Heart right ventricle (tissue), 16 donors: ENCODE measurements around the gene ANKRD13C. TPM values are rescaled to one million over a fixed set of nuclear protein-coding genes. Genes with fewer than 3 reads are reported as not detected.

ENCODE experiments used
- ATAC-seq, 8 donors: fragments of 200-7000 bp; cut with Tn5 transposase; one replicate each; pipeline ENCODE4 v1.9.1; 2020; ENCODE audit warnings: mild to moderate bottlenecking in 8 of 8, moderate library complexity in 8 of 8, moderate number of reproducible peaks in 1 of 8
- DNase-seq, 2 donors: peaks; one replicate each; pipeline ENCODE4 v3.0.0-alpha.2; 2020
- H3K27ac ChIP-seq, 10 donors: fragments of 200-600 bp; sonication (generic) in 2 of 10; one replicate each; pipeline versions ENCODE4 v1.5.0 to v1.8.0; 2020 to 2022; ENCODE audit warnings: mild to moderate bottlenecking in 3 of 10
- H3K27me3 ChIP-seq, 7 donors: fragments of 200-600 bp; one replicate each; pipeline ENCODE4 v1.8.0; 2021 to 2022; ENCODE audit warnings: mild to moderate bottlenecking in 2 of 7
- H3K36me3 ChIP-seq, 9 donors: fragments of 200-600 bp; sonication (generic) in 1 of 9; one replicate each; pipeline versions ENCODE4 v1.5.0 to v1.8.0; 2020 to 2022; ENCODE audit warnings: mild to moderate bottlenecking in 2 of 9
- H3K4me1 ChIP-seq, 9 donors: fragments of 200-600 bp; sonication (generic) in 1 of 9; one replicate each; pipeline versions ENCODE4 v1.5.0 to v1.8.0; 2020 to 2022; ENCODE audit warnings: mild to moderate bottlenecking in 4 of 9
- H3K4me3 ChIP-seq, 10 donors: fragments of 200-600 bp; sonication (generic) in 2 of 10; one replicate each; pipeline versions ENCODE4 v1.5.0 to v1.8.0; 2020 to 2022; ENCODE audit warnings: mild to moderate bottlenecking in 7 of 10, moderate library complexity in 2 of 10
- H3K9me3 ChIP-seq, 11 donors: fragments of 200-600 bp in 10 of 11; sonication (generic) in 2 of 11; one replicate each; pipeline versions ENCODE4 v1.5.0 to v1.8.0; 2013 to 2022; ENCODE audit warnings: mild to moderate bottlenecking in 2 of 11, control low read depth in 1 of 11, moderate library complexity in 1 of 11
- WGBS, 2 donors: extraction: QIAGEN DNeasy Blood & Tissue Kit; methylation state at CpG; one replicate each; pipeline ENCODE4 v1.1.7; 2013; ENCODE audit warnings: inconsistent platforms in 1 of 2; 5-methylcytosine and 5-hydroxymethylcytosine counted together
- intact Hi-C, 10 donors: fragments of 100-400 bp; cut with DNase I; formaldehyde crosslinking; loops; one replicate each; pipeline versions ENCODE4 v1.11.1 to v1.14.2; 2022
- polyA plus RNA-seq, 2 donors: library from polyadenylated mRNA; stranded (reverse); fragments of 200-250 nt; gene quantifications; one replicate each; pipeline ENCODE4 v1.2.3, GENCODE V29; 2013
- total RNA-seq, 10 donors: library from RNA; stranded (reverse); fragmentation: NEBNext Ultra II Directional in 3 of 10; extraction: Animal tissue kit (Norgen Biotek cat#: 25700) in 3 of 10; gene quantifications; one replicate each; pipeline versions ENCODE4 v1.2.1 to v1.2.4, GENCODE V29; 2021 to 2023
- TF ChIP-seq, protein P1 (sequence below), 9 donors: fragments of 200-600 bp; sonication (generic) in 2 of 9; IDR thresholded peaks; one replicate each; pipeline versions ENCODE4 v1.5.0 to v1.8.0; 2021 to 2022; ENCODE audit warnings: antibody characterized with exemption in 9 of 9, mild to moderate bottlenecking in 5 of 9, moderate library complexity in 1 of 9
- donor health status: Arrhythmogenic right ventricular cardiomyopathy.
- donor health status: ischemic (EF 13 %, LVEDD 7.1; RV severe dilation, severe dysfunction).
- donor health status: healthy with polysubstance abuse.
- donor health status: DM: no; HTN: yes; CAD: no.
- donor health status: DM: no; HTN: no; CAD: no.
- donor health status: ischemic (EF 25% LVEDD 6.9; RV normal size, moderate dysfunction).
- donor health status: ischemic (EF 25% LVEDD 5.7; RV mildly dilated, moderate dysfunction).
- donor health status: healthy.
- donor health status: DM: yes; HTN: yes; CAD: no.
- donor health status: Ischemic cardiomyopathy.
- donor health status: ischemic (EF 35%, LVEDD 5.7; RV mildly dilated, moderate dysfunction).
- donor health status: nonischemic (EF 11% LVEDD 7.7; RV severe dilation, severe dysfunction).
- donor health status: DM: yes; HTN: yes; CAD: no.
- donor health status: PGD.
- donor health status: ischemic (EF 29% LVEDD 5.4; RV normal size, mild dysfunction).
- donor health status: nonischemic (EF 23%, LVEDD 6.1; RV moderate dilation, normal function).

The ANKRD13C gene
- total and polyA plus RNA-seq, 12 donors = 5.5 to 12.5 (median 10.1) TPM

DNA sequence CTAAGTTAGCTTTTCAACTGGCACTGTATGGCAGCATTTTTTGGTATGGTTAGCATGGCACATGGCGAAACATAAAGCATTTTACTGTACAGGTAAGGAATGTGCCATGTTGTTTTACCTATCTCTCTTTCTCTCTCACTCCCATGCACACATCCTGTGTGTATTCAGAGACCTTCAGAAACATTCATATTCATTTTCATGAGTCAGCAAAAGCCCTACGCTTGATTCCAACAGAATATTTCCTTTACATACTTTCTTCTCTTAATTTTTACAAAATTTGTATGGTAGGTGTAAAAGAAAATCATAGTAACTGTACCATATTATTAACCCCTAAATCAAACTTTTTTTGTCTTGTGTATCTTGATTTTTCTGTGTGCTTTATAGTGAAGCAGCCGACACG, 123.0 kb downstream of the ANKRD13C start:
- Histone ChIP-seq H3K9me3 (no peaks in the 10 kb centered on the region), H3K27me3 (no peaks in the 10 kb centered on the region), H3K27ac (no peak overlapping the region), H3K4me1 (peaks cover 0 to 26% (median 17%) of the 10 kb centered on the region in 9 donors), H3K4me3 (no peak overlapping the region), H3K36me3 (peaks cover 0 to 100% (median 67%) of the 10 kb centered on the region in 9 donors)
- DNase-seq (no peak), ATAC-seq (no peak)
- TF ChIP-seq, protein P1, sequence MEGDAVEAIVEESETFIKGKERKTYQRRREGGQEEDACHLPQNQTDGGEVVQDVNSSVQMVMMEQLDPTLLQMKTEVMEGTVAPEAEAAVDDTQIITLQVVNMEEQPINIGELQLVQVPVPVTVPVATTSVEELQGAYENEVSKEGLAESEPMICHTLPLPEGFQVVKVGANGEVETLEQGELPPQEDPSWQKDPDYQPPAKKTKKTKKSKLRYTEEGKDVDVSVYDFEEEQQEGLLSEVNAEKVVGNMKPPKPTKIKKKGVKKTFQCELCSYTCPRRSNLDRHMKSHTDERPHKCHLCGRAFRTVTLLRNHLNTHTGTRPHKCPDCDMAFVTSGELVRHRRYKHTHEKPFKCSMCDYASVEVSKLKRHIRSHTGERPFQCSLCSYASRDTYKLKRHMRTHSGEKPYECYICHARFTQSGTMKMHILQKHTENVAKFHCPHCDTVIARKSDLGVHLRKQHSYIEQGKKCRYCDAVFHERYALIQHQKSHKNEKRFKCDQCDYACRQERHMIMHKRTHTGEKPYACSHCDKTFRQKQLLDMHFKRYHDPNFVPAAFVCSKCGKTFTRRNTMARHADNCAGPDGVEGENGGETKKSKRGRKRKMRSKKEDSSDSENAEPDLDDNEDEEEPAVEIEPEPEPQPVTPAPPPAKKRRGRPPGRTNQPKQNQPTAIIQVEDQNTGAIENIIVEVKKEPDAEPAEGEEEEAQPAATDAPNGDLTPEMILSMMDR (IDR thresholded peaks at IDR 0.05) = no peak
- whole genome bisulfite sequencing, 2 donors = 96 to 99% methylated on average over 4 of the region's 4 CpGs
- intact Hi-C loops = no loop called here

DNA sequence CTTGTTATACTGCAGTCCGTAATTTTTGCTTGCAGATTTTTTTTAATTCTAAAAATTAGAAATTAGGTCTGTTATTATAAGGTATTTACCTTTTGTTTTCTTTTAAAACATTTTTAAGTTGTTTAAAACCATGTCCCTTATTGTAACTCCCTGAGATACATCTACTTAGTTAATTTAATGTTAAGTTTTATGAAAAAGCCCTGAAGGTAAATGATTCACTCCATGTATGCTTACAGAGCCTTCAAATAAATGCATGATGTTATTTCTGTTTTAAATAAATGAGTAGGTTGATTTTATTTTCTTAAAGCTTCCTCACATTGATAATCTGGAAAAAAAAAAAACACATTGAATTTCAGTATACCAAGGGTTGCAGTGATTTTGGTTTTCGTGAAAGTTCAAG, 125.9 kb downstream of the ANKRD13C start:
- ATAC-seq = no peak
- Histone ChIP-seq H3K27me3 (no peaks in the 10 kb centered on the region), H3K36me3 (peaks cover 0 to 99% (median 42%) of the 10 kb centered on the region in 9 donors), H3K4me3 (no peak overlapping the region), H3K4me1 (peaks cover 0 to 48% (median 40%) of the 10 kb centered on the region in 9 donors), H3K9me3 (no peaks in the 10 kb centered on the region), H3K27ac (no peak overlapping the region)
- intact Hi-C loops = loop anchor here in 4 of 10 donors (10.0 kb wide), 2 partner anchors 126 to 836 kb away; partner anchors contain the start of gene ANKRD13C (in 3 of the 4)
- no peak for DNase-seq
- 87 to 92% methylated on average over 2 of the region's 2 CpGs for WGBS, 2 donors
- TF ChIP-seq, protein P1 (IDR thresholded peaks at IDR 0.05) = no peak

DNA sequence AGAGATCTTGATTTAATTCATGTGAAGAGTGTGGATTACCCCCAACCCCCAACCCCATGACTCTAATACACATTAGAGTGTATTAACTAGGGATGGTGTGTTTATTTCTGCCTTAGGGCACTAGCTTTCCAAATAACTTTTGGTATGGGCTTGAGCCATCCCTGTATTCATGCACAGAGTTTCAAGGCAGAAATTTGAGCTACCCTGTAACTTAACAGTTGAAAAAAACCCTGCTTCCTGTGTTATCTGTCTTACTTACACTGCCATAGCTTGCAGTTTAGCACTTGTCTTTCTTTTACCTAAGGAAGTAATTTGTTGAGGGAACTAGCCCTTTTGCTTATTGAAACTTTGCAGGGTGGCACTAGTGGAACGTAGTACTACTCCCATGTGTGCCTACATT, 127.1 kb downstream of the ANKRD13C start:
- Histone ChIP-seq H3K9me3 (no peaks in the 10 kb centered on the region), H3K27me3 (no peaks in the 10 kb centered on the region), H3K4me1 (peaks cover 0 to 57% (median 52%) of the 10 kb centered on the region in 9 donors), H3K36me3 (peaks cover 0 to 97% (median 34%) of the 10 kb centered on the region in 9 donors), H3K27ac (no peak overlapping the region), H3K4me3 (no peak overlapping the region)
- TF ChIP-seq, protein P1 (IDR thresholded peaks at IDR 0.05) = no peak
- intact Hi-C loops = loop anchor here in 4 of 10 donors (10.0 kb wide), 2 partner anchors 127 to 837 kb away; partner anchors contain the start of gene ANKRD13C (in 3 of the 4)
- ATAC-seq (peak in 1 of 8 donors; percentile 37), DNase-seq (no peak)
- WGBS, 2 donors = 27 to 32% methylated on average over 1 of the region's 1 CpG

DNA sequence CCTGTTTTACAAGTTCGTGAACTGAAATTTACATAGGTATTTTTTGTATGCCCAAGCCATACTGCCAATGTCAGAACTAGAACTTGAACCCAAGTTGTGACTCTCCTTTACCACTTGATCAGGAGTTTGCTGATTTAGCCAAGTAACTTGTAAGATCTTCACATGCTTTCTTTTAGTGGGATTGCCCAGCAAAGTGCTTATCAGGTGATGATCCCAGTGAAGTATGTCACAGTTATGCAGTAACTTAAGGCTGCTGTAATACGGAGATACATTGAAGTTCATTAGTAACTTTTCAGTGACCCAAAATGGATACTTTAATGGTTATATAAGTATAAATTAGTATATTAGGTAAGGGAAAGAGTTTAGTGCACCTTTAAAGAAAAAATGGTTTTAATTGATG, 129.6 kb downstream of the ANKRD13C start:
- ATAC-seq = no peak
- intact Hi-C loops = loop anchor here in 5 of 10 donors (5.0 to 10.0 kb wide), 3 partner anchors 32 to 840 kb away; partner anchors contain the start of gene ANKRD13C (in 3 of the 5)
- peaks cover 2 to 71% (median 68%) of the 10 kb centered on the region in 9 donors for H3K4me1 ChIP-seq
- H3K4me3 ChIP-seq = no peak overlapping the region
- 71 to 78% methylated on average over 2 of the region's 2 CpGs for WGBS, 2 donors
- no peak overlapping the region for H3K27ac ChIP-seq
- peaks cover 0 to 72% (median 13%) of the 10 kb centered on the region in 9 donors for H3K36me3 ChIP-seq
- no peaks in the 10 kb centered on the region for H3K27me3 ChIP-seq
- no peak for DNase-seq
- TF ChIP-seq, protein P1 (IDR thresholded peaks at IDR 0.05) = no peak
- no peaks in the 10 kb centered on the region for H3K9me3 ChIP-seq
